ENCODE results near the gene MALL.
"Not testable (repeated sequence)": the region's sequence is repeated elsewhere in the genome, so short reads cannot be mapped to it uniquely, and the experiment has no call there.

MALL gene

DNA sequence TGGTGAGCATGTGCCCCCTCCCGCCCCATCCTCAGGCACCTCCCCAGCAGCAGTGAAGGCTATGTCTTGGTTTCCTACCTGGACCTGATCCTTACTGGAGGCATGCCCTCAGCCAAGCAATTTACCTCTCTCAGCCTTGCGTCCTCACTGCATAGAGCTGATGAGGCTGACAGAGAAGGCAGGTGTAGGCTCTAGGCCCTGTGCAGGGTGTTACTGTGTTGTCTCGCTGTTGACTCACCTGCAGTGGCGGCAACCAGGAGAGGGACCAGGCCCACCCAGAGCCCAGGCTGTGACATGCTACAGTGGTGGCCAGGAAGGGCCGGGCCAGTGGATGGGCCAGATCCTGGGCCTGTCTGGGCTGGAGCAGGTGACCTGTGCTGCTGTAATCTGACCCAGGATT lies 65.9 kb downstream of the MALL start:
- DNase-seq, result not testable (repeated sequence)

DNA sequence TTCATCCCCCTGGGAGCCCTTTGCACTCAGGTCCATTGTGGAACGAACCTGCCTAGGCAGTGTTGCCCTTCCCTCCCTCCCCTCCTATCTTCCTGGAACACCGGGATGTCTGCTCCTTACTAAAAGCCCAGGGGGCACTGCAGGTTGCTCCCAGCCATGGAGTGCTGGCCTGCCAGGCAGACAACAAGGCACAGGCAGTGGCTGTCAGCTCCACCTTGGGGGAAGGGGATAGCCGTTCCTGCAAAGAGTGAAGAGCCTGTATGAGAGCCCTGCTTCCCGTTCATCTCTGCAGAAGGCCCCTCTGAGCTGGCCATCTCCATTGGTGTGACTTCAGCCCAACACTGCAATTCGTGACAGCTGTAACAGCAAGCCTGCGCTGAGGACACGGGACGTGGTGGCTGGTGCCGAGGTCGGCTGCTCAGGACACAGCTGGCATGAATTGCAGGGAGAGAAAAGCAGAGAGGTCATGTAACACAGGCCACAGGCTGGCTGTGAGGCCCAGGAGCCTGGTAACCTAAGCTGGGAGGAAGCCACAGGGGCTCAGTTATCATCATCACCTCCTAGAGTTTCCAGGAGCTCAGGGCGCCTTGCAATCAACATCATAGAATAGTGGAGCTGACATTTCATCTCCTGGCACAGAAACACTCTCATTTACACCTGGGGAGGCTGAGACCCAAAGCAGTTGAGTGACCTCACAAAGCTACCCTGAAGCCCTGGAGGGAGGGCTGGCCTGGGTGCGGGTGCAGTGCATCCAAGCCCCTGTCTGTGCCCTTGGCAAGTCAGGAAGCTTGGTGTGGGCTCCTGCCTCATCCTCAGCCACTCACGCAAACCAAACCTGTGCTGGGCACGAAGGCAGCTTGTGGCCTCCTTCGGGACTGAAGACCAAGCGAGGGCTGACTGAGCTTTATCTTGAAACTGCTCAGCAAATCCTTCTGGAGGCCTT lies 67.1 kb downstream of the MALL start:
- not testable (repeated sequence) for DNase-seq

DNA sequence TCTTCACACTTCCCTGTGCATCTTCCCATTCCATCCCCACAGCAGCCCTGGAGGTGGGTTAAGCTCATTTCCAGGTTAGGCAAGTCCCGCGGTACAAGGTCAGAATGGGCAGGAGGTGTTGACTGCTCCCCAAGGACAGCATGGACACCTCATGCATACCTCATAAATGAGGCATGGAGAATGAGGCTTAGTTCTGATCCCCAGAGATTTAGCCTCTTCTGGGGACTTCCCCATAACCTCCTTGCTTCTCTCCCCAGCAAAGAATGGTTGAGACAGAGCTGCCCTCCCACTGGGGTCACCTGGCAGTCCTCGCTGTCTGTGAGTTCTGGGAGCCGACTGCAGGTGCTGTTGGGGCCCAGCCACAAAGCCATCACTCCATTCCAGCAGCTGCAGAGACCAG lies 68.4 kb downstream of the MALL start:
- not testable (repeated sequence) for DNase-seq

DNA sequence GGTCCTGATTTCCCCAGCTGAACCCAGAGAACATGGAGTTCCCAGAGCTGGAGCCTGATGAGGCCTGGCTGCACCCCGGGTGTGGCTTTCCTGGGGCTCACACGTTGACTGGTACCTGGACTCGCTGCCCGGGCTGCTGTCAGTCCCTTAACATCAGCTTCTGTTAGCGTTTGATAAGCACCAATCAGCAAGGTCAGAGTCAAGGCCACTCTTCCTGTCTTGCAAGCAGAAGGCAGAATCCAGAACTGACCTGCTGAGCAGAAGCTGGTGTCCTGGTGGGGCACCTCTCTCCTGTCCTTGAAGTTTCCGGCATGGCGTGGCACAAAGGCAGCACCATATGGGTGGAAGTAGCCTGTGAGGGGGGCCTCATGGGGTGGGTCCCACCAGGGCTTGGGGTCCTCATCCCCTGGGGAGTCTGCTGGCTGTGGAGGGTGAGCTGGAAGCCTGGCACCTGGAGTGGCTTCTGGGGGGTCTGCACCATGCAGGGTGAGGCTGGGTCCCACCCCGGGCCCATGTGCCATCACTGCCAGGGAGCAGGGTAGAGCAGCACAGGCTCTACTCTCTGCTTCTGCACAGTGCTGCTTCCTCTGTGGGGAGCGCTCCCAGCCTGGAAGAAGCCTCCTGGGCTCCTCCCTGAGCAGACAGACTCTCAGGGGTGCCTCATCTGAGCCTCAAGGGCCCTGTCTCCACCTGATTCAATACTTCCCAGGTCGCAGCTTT lies 73.5 kb downstream of the MALL start:
- not testable (repeated sequence) for DNase-seq

DNA sequence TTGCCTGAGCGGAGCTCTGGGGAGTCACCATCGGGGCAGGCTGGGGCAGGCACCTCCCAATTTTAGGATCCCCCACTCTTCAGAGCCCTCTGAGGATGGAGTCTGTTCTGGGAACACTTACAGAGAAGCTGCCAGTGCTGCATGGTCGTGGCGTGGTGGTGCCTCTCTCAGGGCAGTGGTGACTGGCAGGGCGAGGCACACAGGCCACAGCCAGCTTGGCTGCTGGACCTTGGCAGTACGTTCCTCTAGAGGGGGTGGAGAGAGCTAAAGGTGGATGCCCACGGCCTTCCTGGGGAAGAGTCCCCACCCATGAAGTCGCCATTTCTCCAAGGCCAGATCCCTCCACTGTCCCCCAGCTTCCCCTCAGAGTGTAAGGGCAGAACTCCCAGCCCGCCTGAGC lies 78.3 kb downstream of the MALL start:
- not testable (repeated sequence) for DNase-seq

DNA sequence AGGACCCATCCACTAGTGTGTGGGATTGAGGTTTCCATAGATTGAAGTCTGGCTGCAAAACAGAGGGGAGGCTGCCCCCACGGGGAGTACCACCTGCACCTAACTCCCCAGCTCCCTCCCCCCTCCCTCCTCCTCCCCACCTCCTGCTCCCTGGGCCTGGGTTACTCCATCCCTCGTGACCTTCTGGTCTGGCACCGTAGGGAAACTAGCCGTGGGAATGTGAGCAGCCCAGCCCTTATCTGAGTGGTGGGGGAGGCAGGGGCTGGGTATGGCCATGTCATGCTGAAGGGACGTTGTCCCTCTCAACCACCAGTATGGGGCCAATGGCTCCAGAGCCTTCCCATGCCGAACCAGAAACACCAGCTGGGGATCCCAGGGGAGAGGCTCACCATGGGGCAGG lies 80.2 kb downstream of the MALL start:
- DNase-seq, result not testable (repeated sequence)

DNA sequence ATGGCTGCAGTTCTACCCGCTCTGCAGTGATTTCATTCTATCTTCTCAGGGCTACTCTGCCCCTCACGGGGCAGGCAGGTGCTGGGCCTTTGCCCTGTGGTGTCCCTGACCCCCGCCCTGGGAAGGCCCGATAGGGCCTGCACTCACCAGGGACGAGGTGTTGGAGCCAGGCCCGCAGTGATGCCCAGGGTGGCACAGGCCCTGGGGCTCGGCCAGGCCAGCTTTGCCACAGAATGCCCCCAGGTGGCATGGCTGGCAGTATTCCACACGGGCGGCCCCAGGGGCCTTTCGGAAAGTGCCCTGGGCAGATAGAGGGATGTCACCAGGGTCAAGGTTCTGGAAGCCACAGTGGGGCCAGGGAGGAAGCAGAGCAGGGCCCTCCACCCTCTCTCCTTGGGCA lies 80.7 kb downstream of the MALL start:
- not testable (repeated sequence) for DNase-seq

Measured in NCI-H345 (cell line).